Gastroesophageal sphincter (tissue), 3 donors: Measurements from ENCODE around the gene NFAT5.

ENCODE experiments used
- CTCF ChIP-seq, 4 experiments: fragments of 200-600 bp in 2 of 4; fragments of 450-650 bp in 2 of 4; sonication (generic) in 1 of 4; IDR thresholded peaks; one replicate each; pipeline ENCODE4 v1.5.1; 2017 to 2019; ENCODE audit warnings: antibody characterized with exemption in 4 of 4, mild to moderate bottlenecking in 2 of 4, moderate library complexity in 2 of 4
- POLR2A ChIP-seq, 2 donors: fragments of 450-650 bp; IDR thresholded peaks; one replicate each; pipeline ENCODE4 v1.6.1; 2017; ENCODE audit warnings: antibody characterized with exemption in 2 of 2, mild to moderate bottlenecking in 2 of 2, moderate library complexity in 1 of 2
- POLR2AphosphoS5 ChIP-seq: sonication (generic); formaldehyde crosslinking; IDR thresholded peaks from one replicate; pipeline ENCODE4 v1.6.1; 2017; ENCODE audit warnings: antibody characterized with exemption

DNA sequence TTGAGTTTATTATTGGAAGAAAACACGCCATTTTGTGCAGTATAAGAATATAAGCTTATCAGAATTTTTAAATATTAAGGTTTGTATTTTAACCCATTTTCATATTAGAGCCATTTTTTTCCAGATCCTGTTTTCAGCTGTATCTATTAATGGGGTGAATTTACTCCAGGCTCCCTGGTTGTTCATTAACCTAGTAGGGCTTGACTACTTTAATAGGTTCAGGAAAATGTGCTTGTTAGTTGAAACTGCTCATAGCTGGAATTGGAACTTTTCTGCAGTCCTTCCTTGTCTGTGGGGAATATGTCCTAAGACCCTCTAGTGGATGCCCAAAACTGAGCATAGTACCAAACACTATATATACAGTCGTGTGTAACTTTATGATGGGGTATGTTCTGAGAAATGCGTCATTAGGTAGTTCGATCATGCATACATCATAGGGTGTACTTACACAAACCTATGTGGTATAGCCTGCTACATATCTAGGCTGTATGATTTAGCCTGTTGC lies 28.0 kb downstream of the NFAT5 start:
- TF ChIP-seq CTCF (IDR thresholded peaks at IDR 0.05) (no peak), POLR2A (IDR thresholded peaks at IDR 0.05) (no peak), POLR2AphosphoS5 (no peak)
